RWPE1 (cell line): ENCODE data around the gene SMYD3.

Experiments used
- CTCF ChIA-PET: fragments of 350-600 bp; sonication (Branson Sonifier 250); formaldehyde crosslinking; extraction: SDS; loops from one replicate; lab custom pipeline; 2021; lab: Yijun Ruan, JAX
- POLR2A ChIA-PET: fragments of 400-600 bp; formaldehyde crosslinking; extraction: SDS; loops from one replicate; lab custom pipeline; 2020; ENCODE audit warnings: antibody characterized with exemption; ENCODE audit not compliant: low non-redundant PET; lab: Yijun Ruan, JAX
- DNase-seq: peaks from one replicate; pipeline ENCODE4 v3.0.0; 2012; ENCODE audit warnings: low spot score
- H3K27ac ChIP-seq: fragments of 450-650 bp; 2 replicates; pipeline ENCODE4 v1.5.1; 2017
- TF ChIP-seq, protein P1 (sequence below): fragments of 450-650 bp; conservative IDR thresholded peaks from 2 replicates; pipeline ENCODE4 v1.5.1; 2017; ENCODE audit warnings: low read depth, mild to moderate bottlenecking

Gene SMYD3

DNA sequence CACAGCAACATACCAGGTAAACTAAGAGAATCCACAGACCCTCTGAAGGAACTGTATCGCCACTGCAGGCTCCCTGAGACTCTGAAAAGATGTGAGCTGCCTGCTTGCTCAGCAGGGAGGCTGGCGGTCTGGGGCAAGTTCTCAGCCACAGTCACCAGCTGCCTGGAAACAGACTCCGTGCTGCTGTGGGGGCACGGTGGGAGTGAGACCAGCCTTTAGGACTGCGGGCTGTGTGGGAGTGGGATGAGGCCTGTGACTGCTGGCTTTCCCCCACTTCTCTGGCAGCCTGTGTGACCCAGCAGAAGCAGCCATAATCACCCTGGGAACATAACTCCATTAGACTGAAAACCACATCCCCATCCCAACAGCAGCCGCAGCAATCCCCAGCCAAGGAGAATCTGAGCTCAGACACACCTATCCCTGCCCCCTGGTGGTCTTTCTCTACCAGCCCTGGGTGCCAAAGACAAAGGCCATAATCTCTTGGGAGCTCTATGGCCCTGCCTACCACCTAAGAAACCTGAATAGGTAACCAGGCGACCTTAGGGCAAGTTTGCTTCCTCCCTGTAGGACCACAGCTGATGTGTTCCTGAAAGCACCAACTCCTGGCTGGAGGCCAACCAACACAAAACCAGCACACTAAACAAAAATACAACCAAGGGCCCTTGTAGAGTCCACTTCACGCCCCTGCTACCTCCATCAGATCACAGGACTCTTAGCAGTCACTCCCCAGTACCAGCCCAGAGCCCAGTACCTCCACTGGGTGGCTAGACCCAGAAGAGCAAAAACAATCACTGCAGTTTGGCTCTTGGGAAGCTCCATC is 151.5 kb downstream of the SMYD3 start:
- no peak for DNase-seq
- TF ChIP-seq, protein P1, sequence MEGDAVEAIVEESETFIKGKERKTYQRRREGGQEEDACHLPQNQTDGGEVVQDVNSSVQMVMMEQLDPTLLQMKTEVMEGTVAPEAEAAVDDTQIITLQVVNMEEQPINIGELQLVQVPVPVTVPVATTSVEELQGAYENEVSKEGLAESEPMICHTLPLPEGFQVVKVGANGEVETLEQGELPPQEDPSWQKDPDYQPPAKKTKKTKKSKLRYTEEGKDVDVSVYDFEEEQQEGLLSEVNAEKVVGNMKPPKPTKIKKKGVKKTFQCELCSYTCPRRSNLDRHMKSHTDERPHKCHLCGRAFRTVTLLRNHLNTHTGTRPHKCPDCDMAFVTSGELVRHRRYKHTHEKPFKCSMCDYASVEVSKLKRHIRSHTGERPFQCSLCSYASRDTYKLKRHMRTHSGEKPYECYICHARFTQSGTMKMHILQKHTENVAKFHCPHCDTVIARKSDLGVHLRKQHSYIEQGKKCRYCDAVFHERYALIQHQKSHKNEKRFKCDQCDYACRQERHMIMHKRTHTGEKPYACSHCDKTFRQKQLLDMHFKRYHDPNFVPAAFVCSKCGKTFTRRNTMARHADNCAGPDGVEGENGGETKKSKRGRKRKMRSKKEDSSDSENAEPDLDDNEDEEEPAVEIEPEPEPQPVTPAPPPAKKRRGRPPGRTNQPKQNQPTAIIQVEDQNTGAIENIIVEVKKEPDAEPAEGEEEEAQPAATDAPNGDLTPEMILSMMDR = no peak
- ChIA-PET POLR2A (no interaction called here), CTCF (no interaction called here)
- no peak overlapping the region for H3K27ac ChIP-seq

- TF ChIP-seq, protein P1 = no peak
- CTCF ChIA-PET = interaction anchor here (0.5 to 0.7 kb wide), 3 partner anchors 23 to 864 kb away, joined by 3 read pairs; no protein-coding TSS in a partner anchor
- no peak for DNase-seq
- POLR2A ChIA-PET = no interaction called here
- no peak overlapping the region for H3K27ac ChIP-seq
These were observed 155.4 kb downstream of the SMYD3 start for GRCh38 chr1:246351721-246352120.

GRCh38 chr1:246350745-246351144 is 156.3 kb downstream of the SMYD3 start:
- no peak for DNase-seq
- POLR2A ChIA-PET = no interaction called here
- CTCF ChIA-PET = no interaction called here
- TF ChIP-seq, protein P1 = no peak
- no peak overlapping the region for H3K27ac ChIP-seq

DNA sequence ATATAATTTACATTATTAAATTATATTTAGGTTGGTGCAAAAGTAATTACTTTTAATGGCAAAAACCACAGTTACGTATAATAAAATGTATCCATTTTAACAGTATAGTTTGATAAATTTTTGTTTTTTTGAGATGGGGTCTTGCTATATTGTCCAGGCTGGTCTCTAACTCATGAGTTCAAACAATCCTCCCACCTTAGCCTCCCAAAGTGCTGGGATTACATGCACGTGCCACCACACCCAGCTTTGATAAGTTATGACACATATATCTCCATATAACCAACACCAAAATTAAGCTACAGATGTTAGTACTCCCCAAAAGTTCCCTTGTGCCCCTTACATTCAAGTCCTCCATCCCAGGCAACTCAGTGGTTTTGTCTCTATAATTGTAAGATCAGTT is 163.1 kb downstream of the SMYD3 start:
- TF ChIP-seq, protein P1 = no peak
- POLR2A ChIA-PET = no interaction called here
- no peak for DNase-seq
- CTCF ChIA-PET = no interaction called here
- H3K27ac ChIP-seq = no peak overlapping the region

DNA sequence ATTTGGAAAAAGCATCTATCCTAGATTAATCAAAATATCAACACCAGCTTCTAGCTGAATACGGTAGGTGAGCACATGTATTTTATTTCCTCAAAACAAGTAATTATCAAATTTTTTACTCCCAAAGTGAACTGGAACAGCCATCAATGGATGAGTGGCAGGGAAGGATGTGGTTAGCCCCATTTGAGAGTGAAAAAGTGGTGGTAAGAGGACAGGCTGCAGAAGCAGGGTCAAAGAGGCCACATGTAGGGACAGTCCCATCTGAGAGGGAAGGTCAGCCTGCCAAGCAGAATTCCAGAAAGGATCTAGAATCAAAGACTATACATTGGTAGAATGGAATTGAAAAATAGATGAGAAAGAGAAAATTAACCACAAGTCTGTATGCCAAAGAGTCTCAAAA is 163.8 kb downstream of the SMYD3 start:
- TF ChIP-seq, protein P1 = no peak
- no peak overlapping the region for H3K27ac ChIP-seq
- ChIA-PET POLR2A (no interaction called here), CTCF (no interaction called here)
- DNase-seq = no peak

DNA sequence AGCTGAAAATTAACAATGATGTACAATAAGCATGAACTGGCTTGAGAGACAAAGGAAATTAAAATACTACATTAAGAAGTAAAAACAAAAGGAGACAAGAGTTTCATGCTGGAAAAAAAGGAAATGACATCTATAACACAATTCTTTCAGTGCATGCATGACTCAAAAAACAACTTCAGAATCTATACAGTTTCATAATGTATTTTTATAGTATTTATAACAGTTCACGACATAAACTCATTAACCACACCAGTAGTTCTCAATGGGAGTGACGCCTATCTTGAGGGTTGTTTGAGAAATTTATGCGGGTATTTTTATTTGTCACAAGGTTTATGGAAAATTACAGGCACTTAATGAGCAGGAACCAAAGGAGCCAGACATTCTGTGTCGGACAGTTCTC is 168.5 kb downstream of the SMYD3 start:
- DNase-seq = no peak
- TF ChIP-seq, protein P1 = no peak
- POLR2A ChIA-PET = no interaction called here
- CTCF ChIA-PET = no interaction called here
- no peak overlapping the region for H3K27ac ChIP-seq
